GM19397 (cell line): ENCODE data around the gene LRRC75A.
"Not testable (repeated sequence)": the region's sequence is repeated elsewhere in the genome, so short reads cannot be mapped to it uniquely, and the experiment has no call there.

Experiments used
- ATAC-seq: cut with Tn5 transposase; IDR thresholded peaks from one replicate; pipeline ENCODE4 v1.9.1; 2021; ENCODE audit warnings: mild to moderate bottlenecking, moderate library complexity; ENCODE audit not compliant: unreplicated experiment

The LRRC75A gene

DNA sequence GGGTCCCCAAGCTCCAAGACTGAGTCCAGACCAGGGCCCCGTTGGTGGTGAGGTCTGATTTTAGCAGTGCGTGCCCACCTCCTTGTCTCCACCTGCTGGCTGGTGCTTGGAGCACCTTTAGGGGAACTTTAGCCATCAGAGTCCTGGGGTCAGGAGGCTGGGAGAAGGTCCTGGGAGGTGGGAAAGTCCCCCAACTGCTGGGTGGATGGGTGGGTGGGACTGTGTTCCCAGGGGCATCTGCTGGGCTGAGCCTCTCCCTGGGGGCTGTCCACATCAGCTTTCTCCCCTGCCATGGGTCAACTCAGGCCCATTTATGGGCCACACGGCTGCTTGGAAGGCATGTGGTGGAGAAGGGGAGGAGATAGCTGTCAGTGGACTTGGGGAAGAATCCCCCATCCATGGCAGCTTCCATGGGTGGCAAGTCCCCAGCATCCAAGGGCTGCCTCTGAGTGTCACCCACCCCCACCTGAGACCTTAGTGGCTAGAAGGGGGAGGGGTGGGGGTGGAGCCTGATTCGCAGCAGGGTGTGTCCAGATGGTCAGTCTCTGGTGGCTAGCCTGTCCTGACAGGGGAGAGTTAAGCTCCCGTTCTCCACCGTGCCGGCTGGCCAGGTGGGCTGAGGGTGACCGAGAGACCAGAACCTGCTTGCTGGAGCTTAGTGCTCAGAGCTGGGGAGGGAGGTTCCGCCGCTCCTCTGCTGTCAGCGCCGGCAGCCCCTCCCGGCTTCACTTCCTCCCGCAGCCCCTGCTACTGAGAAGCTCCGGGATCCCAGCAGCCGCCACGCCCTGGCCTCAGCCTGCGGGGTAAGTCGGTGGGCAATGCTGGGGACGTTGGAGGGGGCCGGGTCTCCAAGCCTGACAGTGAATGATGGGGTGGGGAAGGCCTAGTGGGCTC lies 76.7 kb downstream of the LRRC75A start, which contains the start of gene TRPV2:
Gene TRPV2, plus strand, starts transcription at position 541 of the 894 bp plus-strand sequence. CDS start 2,098 bp downstream, outside the sequence.
- no peak for ATAC-seq

GRCh38 chr17:16407911-16408588 lies 83.9 kb downstream of the LRRC75A start:
- ATAC-seq, result peak; percentile 78

- no peak for ATAC-seq
These were observed 85.0 kb downstream of the LRRC75A start for GRCh38 chr17:16406742-16407674.

DNA sequence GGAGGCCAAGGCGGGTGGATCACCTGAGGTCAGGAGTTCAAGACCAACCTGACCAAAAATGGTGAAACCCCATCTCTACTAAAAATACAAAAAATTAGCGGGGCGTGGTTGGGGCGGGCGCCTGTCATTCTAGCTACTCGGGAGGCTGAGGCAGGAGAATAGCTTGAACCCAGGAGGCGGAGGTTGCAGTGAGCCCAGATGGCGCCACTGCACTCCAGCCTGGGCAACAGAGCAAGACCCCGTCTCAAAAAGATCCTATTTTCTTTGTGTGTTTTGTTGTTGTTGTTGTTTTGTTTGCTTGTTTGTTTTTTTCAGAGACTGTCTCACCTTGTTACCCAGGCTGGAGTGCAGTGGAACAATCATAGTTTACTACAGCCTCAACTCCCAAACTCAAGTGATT lies 88.1 kb downstream of the LRRC75A start:
- not testable (repeated sequence) for ATAC-seq

DNA sequence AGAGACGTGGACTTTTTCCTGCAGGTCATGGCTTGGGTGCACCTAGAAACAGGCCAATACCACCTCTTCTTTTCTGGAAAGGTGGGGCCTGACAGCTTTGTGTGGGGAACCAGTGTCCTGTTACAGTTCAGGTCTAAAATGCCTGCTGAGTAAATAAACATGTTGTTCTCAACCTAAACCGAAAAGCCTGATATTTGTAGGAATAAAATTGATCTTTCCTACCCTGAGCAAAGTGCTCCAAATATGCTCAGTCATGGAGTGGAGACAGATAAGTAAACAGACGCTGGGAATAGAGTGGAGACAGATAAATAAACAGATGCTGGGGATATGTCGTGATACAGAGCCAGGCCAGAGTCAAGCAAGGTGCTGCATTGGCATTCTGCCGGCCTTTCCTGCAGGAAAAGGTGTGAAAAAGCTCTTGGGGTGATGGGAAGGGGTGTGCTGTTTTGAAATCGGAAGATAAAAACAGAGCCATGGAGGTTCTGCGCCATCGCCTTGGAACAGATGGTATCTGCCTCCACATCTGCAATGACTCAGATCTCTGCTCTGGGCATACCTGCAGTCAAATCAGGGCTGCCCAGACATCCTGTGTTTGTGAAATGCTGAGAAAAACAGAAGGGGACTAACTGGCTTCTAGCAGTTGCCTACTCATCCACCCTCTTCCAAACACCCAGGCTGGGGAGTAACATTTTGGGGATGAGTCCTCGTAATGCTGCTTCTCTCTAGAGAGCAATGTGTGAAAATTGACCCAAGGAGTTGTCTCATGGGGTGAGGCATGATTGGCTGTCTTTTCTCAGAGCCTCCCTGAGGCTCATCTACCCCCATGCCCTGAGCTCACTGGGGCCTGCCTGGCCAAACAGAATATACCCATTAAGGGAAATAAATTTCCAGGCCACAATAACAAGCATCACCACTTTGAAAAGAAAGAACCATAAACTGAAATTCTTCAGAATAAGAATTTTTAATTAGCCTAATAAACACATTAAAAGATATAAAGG lies 93.4 kb downstream of the LRRC75A start:
- peak; percentile 84 for ATAC-seq

DNA sequence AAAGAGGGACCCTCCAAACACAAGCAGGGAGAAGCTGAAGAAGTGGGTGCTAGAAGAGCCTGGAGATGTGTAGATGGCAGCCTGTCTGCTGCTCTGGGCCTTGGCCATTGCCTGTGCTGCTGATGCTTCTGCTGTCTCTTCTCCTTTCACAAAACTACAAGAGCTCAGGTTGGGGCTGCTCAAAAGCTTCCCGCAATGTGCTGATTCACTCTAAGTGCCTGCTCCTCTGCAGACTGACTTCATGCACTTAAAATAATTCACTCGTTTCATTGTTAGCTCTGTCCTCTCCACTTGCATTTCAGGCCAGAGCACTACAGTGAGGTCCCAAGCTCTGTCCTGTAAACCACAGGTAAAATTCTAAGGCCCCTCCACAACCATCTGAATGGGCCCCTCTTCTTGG lies 95.3 kb downstream of the LRRC75A start:
- ATAC-seq, result not testable (repeated sequence)

- not testable (repeated sequence) for ATAC-seq
These were observed 96.1 kb downstream of the LRRC75A start for GRCh38 chr17:16395887-16396286.

- ATAC-seq, result not testable (repeated sequence)
These were observed 99.5 kb downstream of the LRRC75A start for GRCh38 chr17:16392491-16392890.
